HUDEP-2 (cell line): ENCODE results near the gene MYCL.
"Not testable (repeated sequence)": the region's sequence is repeated elsewhere in the genome, so short reads cannot be mapped to it uniquely, and the experiment has no call there.

Experiments used
- DNase-seq, 76 experiments: peaks; one replicate each; lab custom pipeline; 2025; ENCODE audit not compliant: unreplicated experiment in 76 of 76; lab: John Stamatoyannopoulos, UW

The MYCL gene

DNA sequence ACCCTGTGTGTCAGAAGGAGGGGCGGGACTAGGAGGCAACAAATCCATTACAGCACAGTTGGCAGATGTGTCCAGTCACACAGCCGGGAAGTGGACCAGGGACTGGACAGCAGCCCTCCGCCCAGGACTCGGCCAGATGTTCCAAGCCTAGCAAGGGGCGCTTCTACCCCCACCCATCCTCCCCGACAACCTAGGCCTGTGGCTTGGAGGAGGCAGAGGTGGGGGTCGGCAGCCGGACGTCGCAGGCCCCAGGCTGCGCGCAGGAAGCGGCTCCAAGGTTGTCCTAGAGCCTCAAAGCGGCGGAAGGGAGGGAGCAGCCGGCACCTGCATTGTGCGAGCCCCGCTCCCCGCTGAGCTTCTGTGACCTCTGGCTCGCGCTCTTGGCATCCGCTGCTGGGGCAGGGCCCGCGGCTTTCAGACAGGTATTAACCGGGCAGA, 20.6 kb upstream of the MYCL start:
- DNase-seq = no peak

GRCh38 chr1:39919545-39919944, 17.8 kb upstream of the MYCL start:
- peak in 37 of 76 experiments; percentile 5 to 64 (median 30) for DNase-seq

- DNase-seq = no peak
These were observed 16.1 kb upstream of the MYCL start for GRCh38 chr1:39917825-39918224.

DNA sequence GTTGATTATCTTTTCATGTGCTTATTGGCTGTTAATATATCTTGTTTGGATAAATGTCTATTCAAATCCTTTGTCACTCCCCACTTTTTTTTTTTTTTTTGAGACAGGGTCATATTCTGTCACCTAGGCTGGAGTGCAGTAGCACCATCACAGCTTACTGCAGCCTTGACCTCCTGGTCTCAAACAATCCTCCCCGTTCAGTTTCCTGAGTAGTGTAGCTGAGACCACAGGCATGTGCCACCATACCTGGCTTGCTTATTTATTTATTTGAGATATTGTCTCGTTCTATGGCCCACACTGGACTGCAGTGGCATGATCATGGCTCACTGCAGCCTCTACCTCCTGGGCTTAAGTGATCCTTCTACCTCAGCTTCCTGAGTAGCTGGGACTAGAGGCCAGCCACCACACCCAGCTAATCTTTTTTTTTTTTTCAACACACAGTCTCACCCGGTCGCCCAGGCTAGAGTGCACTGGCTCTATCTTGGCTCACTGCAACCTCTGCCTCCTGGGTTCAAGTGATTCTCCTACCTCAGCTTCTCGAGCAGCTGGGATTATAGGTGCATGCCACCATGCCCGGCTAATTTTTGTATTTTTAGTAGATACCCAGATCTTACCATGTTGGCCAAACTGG, 13.9 kb upstream of the MYCL start:
- DNase-seq = no peak

- DNase-seq = not testable (repeated sequence)
These were observed 11.4 kb upstream of the MYCL start for GRCh38 chr1:39913136-39913535.

DNA sequence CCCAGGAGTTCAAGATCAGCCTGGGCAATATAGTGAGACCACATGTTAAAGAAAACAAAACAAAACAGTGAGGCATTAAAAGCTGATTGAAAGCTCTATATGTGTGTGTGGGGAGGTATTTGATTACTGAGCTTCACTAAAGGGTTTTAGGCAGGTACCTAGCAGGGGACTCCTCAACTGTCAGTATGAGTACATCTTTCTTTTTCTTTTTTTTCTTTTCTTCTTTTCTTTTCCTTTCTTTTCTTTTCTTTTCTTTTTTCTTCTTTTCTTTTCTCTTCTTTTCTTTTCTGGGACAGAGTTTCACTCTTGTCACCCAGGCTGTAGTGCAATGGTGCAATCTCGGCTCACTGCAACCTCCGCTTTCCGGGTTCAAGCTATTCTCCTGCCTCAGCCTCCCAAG, 8.5 kb upstream of the MYCL start:
- DNase-seq = no peak

DNA sequence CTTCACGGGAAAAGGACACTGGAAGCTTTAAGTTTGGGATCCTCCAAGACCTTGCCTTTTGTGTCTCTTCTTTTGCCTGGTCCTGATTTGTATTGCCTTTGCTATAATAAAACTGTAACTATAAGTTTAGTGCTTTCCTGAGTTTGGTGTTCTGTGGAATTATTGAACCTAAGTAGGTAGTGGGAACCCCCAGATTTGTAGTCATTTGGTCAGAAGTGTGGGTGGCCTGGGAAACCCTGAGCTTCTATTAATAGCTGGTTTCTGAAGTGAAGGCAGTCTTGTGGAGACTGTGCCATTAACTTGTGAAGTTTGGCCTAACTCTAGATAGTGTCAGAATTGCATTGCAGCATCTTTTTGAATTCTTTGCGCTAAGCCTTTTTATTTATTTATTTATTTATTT, 6.8 kb upstream of the MYCL start:
- no peak for DNase-seq

GRCh38 chr1:39907528-39908453, 6.1 kb upstream of the MYCL start:
- DNase-seq = no peak

GRCh38 chr1:39905172-39905571, 3.5 kb upstream of the MYCL start:
- DNase-seq = no peak

- no peak for DNase-seq
These were observed 717 bp upstream of the MYCL start for GRCh38 chr1:39902460-39902807.

DNA sequence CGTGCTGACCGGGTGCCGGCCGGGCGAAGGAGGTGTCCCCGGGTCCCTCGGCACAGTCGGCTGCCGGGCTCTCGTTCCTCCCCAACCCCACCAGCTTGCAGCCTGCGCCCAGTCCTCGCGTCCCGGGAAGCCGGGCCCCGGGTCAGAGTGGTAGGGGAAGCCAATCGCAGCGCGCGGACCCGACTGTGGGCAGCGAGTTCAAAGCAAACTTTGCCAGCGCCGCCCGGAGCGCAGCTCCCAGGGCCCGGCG, 328 bp downstream of the MYCL start:
- DNase-seq = peak in 8 of 76 experiments; percentile 8 to 48 (median 26)

DNA sequence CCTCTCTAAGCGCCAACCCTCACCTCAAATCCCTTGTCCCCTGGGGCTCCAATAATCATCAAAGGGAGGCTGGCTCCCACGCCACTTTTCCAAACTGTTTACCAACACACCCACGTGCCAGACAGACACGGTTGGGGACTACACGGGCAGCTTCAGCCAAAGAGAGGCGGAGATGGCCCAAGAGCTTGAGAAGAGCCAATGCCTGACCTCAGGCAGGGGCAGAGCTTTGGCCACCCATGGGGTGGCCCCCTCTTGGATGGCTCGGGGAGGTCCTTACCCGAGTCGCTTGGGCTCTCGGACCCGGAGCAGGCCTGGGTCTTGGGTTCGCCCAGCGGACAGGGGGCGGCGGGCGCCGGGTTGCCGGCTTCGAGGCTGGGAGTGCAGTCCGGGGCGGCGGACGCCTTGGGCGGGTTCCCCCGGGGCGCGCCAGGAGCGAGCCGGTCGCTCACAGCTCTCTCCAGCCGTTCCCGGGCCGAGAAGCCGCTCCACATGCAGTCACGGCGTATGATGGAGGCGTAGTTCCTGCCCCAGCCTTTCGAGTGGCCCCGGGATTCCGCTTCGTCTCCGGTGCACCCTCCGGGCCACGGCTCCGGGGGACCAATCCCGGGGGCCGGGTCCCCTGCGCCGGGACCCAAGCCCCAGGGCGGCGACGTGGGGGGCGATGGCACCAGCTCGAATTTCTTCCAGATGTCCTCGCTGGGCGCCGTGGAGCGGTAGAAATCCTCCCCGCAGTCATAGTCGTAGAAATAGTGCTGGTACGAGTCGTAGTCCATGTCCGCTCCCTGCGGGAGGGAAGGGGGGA, 854 bp downstream of the MYCL start:
- DNase-seq = peak in 2 of 76 experiments; percentile 2 to 5

GRCh38 chr1:39899611-39900538, 1.8 kb downstream of the MYCL start:
- no peak for DNase-seq

DNA sequence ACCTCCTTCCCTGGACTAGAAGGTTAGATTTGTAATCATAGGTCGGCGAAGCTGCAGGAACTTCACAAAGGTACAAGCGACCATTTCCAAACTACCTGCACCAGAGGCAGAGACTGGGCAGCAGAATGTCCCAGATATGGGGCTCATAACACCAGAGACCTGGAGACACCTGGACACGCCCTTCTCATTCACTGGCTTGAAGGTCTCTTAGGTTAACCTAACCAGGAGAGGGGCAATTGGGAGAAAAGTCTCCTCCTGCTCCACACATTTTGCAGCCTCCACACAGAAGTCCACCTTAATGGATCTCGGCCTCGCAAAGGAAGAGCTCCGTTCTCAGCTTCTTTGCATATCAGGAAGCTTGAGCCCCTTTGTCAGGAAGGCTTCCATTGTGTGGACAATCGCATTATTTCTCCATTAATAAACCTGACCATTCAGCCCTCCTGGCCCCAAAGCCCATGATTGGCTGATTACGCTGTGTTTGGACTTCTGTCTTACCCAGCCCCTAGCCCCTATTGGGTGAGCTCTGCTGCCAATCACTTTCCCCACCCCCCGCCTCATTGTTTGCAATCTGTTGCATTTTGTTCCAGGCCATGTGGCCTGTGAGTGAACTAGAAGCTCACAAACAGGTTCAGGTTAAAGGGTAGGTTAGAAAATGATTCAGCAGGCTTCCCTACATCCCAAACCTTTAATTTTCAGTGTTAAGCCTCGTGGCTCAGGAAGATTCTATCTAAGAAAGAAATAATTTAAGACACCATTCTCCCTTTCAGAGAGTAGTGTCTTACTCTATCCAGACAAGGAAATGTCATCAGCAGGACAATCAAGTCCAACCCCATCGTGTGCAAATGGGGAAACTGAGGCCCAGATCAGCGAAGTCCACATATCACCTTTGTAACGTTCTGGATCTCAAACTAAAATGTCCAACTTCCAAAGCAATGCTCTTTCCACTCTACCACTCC, 2.8 kb downstream of the MYCL start:
- peak in 9 of 76 experiments; percentile 3 to 19 (median 9) for DNase-seq

GRCh38 chr1:39898191-39898590, 3.5 kb downstream of the MYCL start:
- no peak for DNase-seq

GRCh38 chr1:39896909-39897685, 4.6 kb downstream of the MYCL start:
- DNase-seq = no peak

DNA sequence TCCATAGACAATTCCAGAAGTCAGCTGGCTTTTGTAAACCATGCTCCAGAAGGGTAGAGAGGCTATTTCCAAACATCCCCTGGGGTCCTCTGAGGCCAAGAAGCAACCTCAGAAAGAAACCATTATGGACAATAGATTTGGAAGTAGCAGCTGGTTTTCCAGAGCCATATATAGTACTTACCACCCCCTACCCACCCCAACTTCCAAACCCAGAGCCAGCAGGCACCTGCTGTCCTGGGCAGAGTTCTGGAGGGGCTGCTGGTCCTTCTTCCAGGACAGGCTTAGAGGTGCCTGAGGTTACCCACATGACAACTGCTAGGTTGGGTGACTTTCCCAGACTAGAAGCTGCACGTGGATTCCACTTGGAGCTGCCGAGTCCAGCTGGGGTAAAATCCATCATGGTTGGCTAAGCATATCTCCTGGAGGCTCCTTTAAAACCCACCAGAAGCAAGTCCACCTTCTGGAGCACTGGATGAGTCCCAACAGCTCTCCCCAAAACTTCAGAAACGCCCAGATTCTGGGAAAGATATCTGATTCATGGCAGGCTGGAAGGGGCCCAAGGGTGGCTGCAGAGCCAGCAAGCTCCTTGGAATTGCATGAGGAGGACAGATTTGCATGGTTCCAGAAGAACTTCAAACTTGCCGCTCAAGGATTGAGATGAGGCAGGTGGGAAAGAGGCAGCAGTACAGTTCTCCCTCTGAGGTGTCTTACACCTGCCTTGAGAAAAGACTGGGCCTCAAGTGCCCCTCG, 5.8 kb downstream of the MYCL start:
- no peak for DNase-seq
